Measurements from ENCODE around the gene RBAK.

- TF ChIP-seq POLR2A (IDR thresholded peaks at IDR 0.05) = no peak
- TF ChIP-seq, protein P1, sequence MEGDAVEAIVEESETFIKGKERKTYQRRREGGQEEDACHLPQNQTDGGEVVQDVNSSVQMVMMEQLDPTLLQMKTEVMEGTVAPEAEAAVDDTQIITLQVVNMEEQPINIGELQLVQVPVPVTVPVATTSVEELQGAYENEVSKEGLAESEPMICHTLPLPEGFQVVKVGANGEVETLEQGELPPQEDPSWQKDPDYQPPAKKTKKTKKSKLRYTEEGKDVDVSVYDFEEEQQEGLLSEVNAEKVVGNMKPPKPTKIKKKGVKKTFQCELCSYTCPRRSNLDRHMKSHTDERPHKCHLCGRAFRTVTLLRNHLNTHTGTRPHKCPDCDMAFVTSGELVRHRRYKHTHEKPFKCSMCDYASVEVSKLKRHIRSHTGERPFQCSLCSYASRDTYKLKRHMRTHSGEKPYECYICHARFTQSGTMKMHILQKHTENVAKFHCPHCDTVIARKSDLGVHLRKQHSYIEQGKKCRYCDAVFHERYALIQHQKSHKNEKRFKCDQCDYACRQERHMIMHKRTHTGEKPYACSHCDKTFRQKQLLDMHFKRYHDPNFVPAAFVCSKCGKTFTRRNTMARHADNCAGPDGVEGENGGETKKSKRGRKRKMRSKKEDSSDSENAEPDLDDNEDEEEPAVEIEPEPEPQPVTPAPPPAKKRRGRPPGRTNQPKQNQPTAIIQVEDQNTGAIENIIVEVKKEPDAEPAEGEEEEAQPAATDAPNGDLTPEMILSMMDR (IDR thresholded peaks at IDR 0.05) = no peak
These were observed 46.2 kb upstream of the RBAK start for GRCh38 chr7:4999369-4999950.
